Measurements from ENCODE around the gene GAGE12D.
"Not testable (repeated sequence)": the region's sequence is repeated elsewhere in the genome, so short reads cannot be mapped to it uniquely, and the experiment has no call there.

GAGE12D gene

GRCh38 chrX:49541433-49541832 lies at the start of gene GAGE12D:
Gene GAGE12D, plus strand, starts transcription at chrX:49541733. Its CDS starts 1,155 bp downstream, at chrX:49542888.
- DNase-seq, result not testable (repeated sequence)

GRCh38 chrX:49531877-49532276 lies 9.7 kb upstream of the GAGE12D start, which contains the start of gene GAGE12C:
Gene GAGE12C, plus strand, starts transcription at chrX:49532177. Its CDS starts 1,155 bp downstream, at chrX:49533332.
- not testable (repeated sequence) for DNase-seq

GRCh38 chrX:49550989-49551388 lies 9.5 kb downstream of the GAGE12D start, which contains the start of gene GAGE12E:
Gene GAGE12E, plus strand, starts transcription at chrX:49551289. Its CDS starts 1,155 bp downstream, at chrX:49552444.
- DNase-seq, result not testable (repeated sequence)

GRCh38 chrX:49560542-49560941 lies 19.0 kb downstream of the GAGE12D start, which contains the start of gene GAGE12F:
Gene GAGE12F, plus strand, starts transcription at chrX:49560842. Its CDS starts 1,155 bp downstream, at chrX:49561997.
- DNase-seq, result not testable (repeated sequence)

GRCh38 chrX:49568728-49569127 lies 27.2 kb downstream of the GAGE12D start:
- DNase-seq, result not testable (repeated sequence)

GRCh38 chrX:49569152-49569551 lies 27.6 kb downstream of the GAGE12D start:
- DNase-seq, result not testable (repeated sequence)

- not testable (repeated sequence) for DNase-seq
Observed at GRCh38 chrX:49570100-49570499, 28.6 kb downstream of the GAGE12D start, which contains the start of gene GAGE12G. Gene GAGE12G, plus strand, starts transcription at chrX:49570400. Its CDS starts 1,155 bp downstream, at chrX:49571555.

- DNase-seq, result not testable (repeated sequence)
Observed at GRCh38 chrX:49579649-49580048, 38.1 kb downstream of the GAGE12D start, which contains the start of gene GAGE12H. Gene GAGE12H, plus strand, starts transcription at chrX:49579949. Its CDS starts 1,155 bp downstream, at chrX:49581104.

- not testable (repeated sequence) for DNase-seq
Observed at GRCh38 chrX:49589196-49589595, 47.7 kb downstream of the GAGE12D start, which contains the start of gene GAGE2A. Gene GAGE2A, plus strand, starts transcription at chrX:49589496. Its CDS starts 1,155 bp downstream, at chrX:49590651.

- DNase-seq, result not testable (repeated sequence)
Observed at GRCh38 chrX:49589769-49590478, 48.4 kb downstream of the GAGE12D start.

GRCh38 chrX:49590488-49590887 lies 49.0 kb downstream of the GAGE12D start:
- DNase-seq, result not testable (repeated sequence)
